Heart left ventricle (tissue), 16 donors: Measurements from ENCODE around the gene LRRC74B. TPM values are rescaled to one million over a fixed set of nuclear protein-coding genes. Genes with fewer than 3 reads are reported as not detected.

ENCODE experiments used
- ATAC-seq, 4 donors: fragments of 200-7000 bp; cut with Tn5 transposase; one replicate each; pipeline ENCODE4 v1.9.1; 2020 to 2022; ENCODE audit warnings: moderate library complexity in 4 of 4, mild to moderate bottlenecking in 3 of 4, moderate number of reproducible peaks in 1 of 4
- DNase-seq, 5 donors: peaks; one replicate each; pipeline ENCODE4 v3.0.0-alpha.2; 2020
- H3K27ac ChIP-seq, 12 donors: fragments of 200-600 bp; sonication (generic) in 4 of 12; one replicate each; pipeline versions ENCODE4 v1.5.0 to v1.8.0; 2016 to 2022; ENCODE audit warnings: mild to moderate bottlenecking in 2 of 12
- H3K27me3 ChIP-seq, 9 donors: fragments of 200-600 bp; sonication (generic) in 2 of 9; one replicate each; pipeline versions ENCODE4 v1.5.1 to v1.8.0; 2016 to 2022; ENCODE audit warnings: mild to moderate bottlenecking in 3 of 9
- H3K36me3 ChIP-seq, 9 donors: fragments of 200-600 bp; sonication (generic) in 2 of 9; one replicate each; pipeline versions ENCODE4 v1.5.0 to v1.8.0; 2018 to 2022; ENCODE audit warnings: mild to moderate bottlenecking in 2 of 9
- H3K4me1 ChIP-seq, 12 donors: fragments of 200-600 bp; sonication (generic) in 4 of 12; one replicate each; pipeline versions ENCODE4 v1.5.0 to v1.8.0; 2016 to 2022; ENCODE audit warnings: mild to moderate bottlenecking in 3 of 12
- H3K4me3 ChIP-seq, 12 donors: fragments of 200-600 bp; sonication (generic) in 4 of 12; one replicate each; pipeline versions ENCODE4 v1.5.0 to v1.8.0; 2017 to 2022; ENCODE audit warnings: mild to moderate bottlenecking in 9 of 12, moderate library complexity in 4 of 12
- H3K9me3 ChIP-seq, 12 donors: fragments of 200-600 bp; sonication (generic) in 4 of 12; one replicate each; pipeline versions ENCODE4 v1.5.0 to v1.8.0; 2016 to 2022; ENCODE audit warnings: mild to moderate bottlenecking in 1 of 12
- POLR2A ChIP-seq, 2 donors: fragments of 450-650 bp; IDR thresholded peaks; one replicate each; pipeline ENCODE4 v1.6.1; 2017; ENCODE audit warnings: antibody characterized with exemption in 2 of 2, mild to moderate bottlenecking in 2 of 2, moderate library complexity in 2 of 2
- WGBS, 4 donors: extraction: QIAGEN DNeasy Blood & Tissue Kit in 2 of 4; methylation state at CpG; one replicate each; pipeline versions ENCODE4 v1.1.5 to v1.1.7; 2013 to 2018; 5-methylcytosine and 5-hydroxymethylcytosine counted together
- intact Hi-C, 10 donors: fragments of 100-400 bp; cut with DNase I; formaldehyde crosslinking; loops; one replicate each; pipeline versions ENCODE4 v1.11.1 to v1.14.2; 2022
- polyA plus RNA-seq, 2 donors: library from polyadenylated mRNA; stranded (reverse); fragments of 200-250 nt; gene quantifications; one replicate each; pipeline ENCODE4 v1.2.3, GENCODE V29; 2013
- total RNA-seq, 9 donors: library from RNA; depleted of rRNA in 2 of 9; stranded (reverse); fragments of >200 nt in 2 of 9; fragmentation: NEBNext Ultra II Directional in 3 of 9; extraction: Animal tissue kit (Norgen Biotek cat#: 25700) in 3 of 9; gene quantifications; one replicate each; pipeline versions ENCODE4 v1.1.0 to v1.2.4, GENCODE V29; 2016 to 2023
- TF ChIP-seq, protein P1 (sequence below), 12 donors: fragments of 200-600 bp; sonication (generic) in 4 of 12; IDR thresholded peaks; one replicate each; pipeline versions ENCODE4 v1.5.0 to v1.8.0; 2018 to 2022; ENCODE audit warnings: antibody characterized with exemption in 12 of 12, mild to moderate bottlenecking in 5 of 12
- donor health status: ischemic (EF 13 %, LVEDD 7.1; RV severe dilation, severe dysfunction).
- donor health status: healthy with polysubstance abuse.
- donor health status: DM: no; HTN: yes; CAD: no.
- donor health status: DM: no; HTN: no; CAD: no.
- donor health status: ischemic (EF 25% LVEDD 6.9; RV normal size, moderate dysfunction).
- donor health status: ischemic (EF 25% LVEDD 5.7; RV mildly dilated, moderate dysfunction).
- donor health status: healthy.
- donor health status: DM: yes; HTN: yes; CAD: no.
- donor health status: ischemic (EF 35%, LVEDD 5.7; RV mildly dilated, moderate dysfunction).
- donor health status: nonischemic (EF 11% LVEDD 7.7; RV severe dilation, severe dysfunction).
- donor health status: DM: yes; HTN: yes; CAD: no.
- donor health status: PGD.
- donor health status: ischemic (EF 29% LVEDD 5.4; RV normal size, mild dysfunction).
- donor health status: nonischemic (EF 23%, LVEDD 6.1; RV moderate dilation, normal function).

LRRC74B gene
- total and polyA plus RNA-seq, 11 donors = not detected

DNA sequence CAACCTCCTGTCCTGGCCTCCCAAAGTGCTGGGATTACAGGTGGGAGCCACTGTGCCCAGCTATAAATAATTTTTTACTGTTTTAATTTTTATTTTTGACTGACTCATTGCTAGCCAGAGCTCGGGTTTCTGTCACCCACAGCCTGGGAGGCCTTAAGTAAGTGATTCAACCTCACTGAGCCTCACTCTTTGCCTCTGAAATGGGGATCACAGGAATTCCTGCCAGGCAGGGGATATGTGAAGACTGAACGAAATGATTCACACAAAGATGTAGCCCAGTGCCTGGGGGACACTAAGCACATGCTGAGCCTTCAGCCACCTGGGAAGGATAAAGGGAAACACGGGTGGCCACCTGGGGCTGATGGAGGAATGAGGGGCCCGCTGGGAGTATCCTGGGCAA, 3.8 kb upstream of the LRRC74B start:
- Histone ChIP-seq H3K27me3 (no peaks in the 10 kb centered on the region), H3K27ac (no peak overlapping the region), H3K4me3 (no peak overlapping the region), H3K36me3 (no peaks in the 10 kb centered on the region), H3K9me3 (no peaks in the 10 kb centered on the region), H3K4me1 (peaks cover 0 to 22% (median 10%) of the 10 kb centered on the region in 12 donors)
- DNase-seq (peak in 1 of 5 donors; percentile 8), ATAC-seq (no peak)
- intact Hi-C loops = no loop called here
- TF ChIP-seq, protein P1, sequence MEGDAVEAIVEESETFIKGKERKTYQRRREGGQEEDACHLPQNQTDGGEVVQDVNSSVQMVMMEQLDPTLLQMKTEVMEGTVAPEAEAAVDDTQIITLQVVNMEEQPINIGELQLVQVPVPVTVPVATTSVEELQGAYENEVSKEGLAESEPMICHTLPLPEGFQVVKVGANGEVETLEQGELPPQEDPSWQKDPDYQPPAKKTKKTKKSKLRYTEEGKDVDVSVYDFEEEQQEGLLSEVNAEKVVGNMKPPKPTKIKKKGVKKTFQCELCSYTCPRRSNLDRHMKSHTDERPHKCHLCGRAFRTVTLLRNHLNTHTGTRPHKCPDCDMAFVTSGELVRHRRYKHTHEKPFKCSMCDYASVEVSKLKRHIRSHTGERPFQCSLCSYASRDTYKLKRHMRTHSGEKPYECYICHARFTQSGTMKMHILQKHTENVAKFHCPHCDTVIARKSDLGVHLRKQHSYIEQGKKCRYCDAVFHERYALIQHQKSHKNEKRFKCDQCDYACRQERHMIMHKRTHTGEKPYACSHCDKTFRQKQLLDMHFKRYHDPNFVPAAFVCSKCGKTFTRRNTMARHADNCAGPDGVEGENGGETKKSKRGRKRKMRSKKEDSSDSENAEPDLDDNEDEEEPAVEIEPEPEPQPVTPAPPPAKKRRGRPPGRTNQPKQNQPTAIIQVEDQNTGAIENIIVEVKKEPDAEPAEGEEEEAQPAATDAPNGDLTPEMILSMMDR (IDR thresholded peaks at IDR 0.05) = no peak
- no peak for TF ChIP-seq POLR2A (IDR thresholded peaks at IDR 0.05)
- 80 to 85% (median 80%) methylated on average over 4 of the region's 4 CpGs for WGBS, 4 donors

DNA sequence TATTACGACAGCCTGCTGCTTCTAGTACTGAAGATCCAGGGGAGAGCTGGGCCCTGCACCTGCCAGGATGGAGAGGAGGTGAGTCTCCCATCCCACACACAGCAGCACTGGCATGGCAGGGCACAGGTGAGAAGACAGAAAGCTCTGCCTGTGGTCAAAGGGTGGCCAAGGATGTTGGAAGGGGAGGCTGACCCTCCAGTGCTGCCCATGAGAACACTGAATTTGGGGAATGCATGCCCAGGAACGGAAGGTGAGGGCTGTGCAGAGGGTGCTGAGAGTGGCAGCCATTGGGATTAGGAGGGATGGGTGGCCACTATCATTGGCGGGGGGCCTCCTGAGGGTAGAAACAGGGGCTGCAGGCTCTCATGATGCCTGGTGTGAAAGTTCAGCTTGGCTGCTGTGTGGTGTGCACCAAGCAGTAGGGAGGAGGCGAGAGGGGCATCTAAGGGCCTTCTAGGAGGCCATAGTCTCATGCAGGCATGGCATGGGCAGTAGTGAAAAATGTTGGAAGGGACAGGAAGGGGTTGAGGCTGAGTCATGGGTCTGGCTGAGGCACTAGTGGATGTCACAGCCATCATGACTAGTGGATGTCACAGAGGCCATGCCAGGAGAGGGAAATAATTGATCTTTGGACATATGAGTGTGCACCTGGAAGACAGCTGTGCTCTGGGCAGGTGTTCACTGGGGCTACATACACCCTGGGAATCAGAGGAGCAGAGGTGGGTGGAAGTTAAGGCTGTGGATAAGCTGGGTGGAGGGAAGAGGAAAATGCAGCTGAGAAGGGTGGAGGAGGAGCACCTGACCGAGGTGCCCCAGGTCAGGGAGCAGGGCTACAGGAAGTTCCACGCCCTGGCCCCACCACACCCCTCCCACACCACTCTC, 2.5 kb upstream of the LRRC74B start:
- ATAC-seq (no peak), DNase-seq (peak in 1 of 5 donors; percentile 13)
- Histone ChIP-seq H3K9me3 (no peaks in the 10 kb centered on the region), H3K27me3 (no peaks in the 10 kb centered on the region), H3K4me3 (no peak overlapping the region), H3K36me3 (no peaks in the 10 kb centered on the region), H3K27ac (no peak overlapping the region), H3K4me1 (peaks cover 0 to 22% (median 10%) of the 10 kb centered on the region in 12 donors)
- 83 to 89% (median 87%) methylated on average over 5 to 6 of the region's 6 CpGs for WGBS, 4 donors
- intact Hi-C loops = no loop called here
- TF ChIP-seq, protein P1 (IDR thresholded peaks at IDR 0.05) = no peak
- no peak for TF ChIP-seq POLR2A (IDR thresholded peaks at IDR 0.05)

DNA sequence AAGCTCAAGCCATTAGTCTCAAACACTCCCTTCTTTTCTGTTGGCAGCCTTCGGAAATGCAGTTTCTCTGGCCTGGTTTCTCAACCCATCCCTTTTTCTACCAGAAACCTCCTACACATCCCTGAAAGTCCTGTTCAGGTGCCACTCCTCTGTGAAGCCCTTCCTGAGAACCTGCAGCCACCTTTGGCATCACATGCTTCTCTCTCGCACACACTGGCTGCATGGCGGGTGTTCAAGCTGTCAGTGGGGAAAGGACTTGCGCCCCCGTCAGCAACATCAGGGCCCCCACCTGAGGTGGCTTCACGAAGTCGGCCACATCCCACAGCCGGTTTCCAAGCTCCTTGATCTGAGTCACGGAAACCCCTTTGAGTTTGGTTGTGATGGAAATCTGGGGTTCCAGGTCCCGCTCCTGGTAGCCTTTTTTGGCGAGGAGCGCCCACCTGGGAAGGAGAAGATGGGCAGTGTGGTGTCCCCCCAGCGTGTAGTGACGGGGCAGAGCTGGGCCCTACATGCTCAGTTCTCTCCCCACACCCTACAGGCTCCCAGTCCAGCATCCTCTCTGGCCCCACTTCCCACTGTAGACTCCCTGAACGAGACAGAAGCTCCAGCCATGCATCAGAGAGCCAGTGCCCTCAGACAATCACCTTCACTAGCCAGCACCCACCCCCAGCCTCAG, 1.7 kb upstream of the LRRC74B start:
- 89 to 94% (median 91%) methylated on average over 13 to 15 of the region's 15 CpGs for WGBS, 4 donors
- no peak for ATAC-seq
- peak in 1 of 5 donors; percentile 11 for DNase-seq
- TF ChIP-seq, protein P1 (IDR thresholded peaks at IDR 0.05) = no peak
- no peak for TF ChIP-seq POLR2A (IDR thresholded peaks at IDR 0.05)
- H3K9me3 ChIP-seq = no peaks in the 10 kb centered on the region
- H3K4me3 ChIP-seq = peak overlapping the region in 2 of 12 donors; percentile 16 to 58
- peaks cover 0 to 19% (median 7%) of the 10 kb centered on the region in 12 donors for H3K4me1 ChIP-seq
- intact Hi-C loops = no loop called here
- no peaks in the 10 kb centered on the region for H3K27me3 ChIP-seq
- H3K36me3 ChIP-seq = no peaks in the 10 kb centered on the region
- no peak overlapping the region for H3K27ac ChIP-seq
